NCI-H2029 (cell line): ENCODE results near the gene CLOCK.
"Not testable (repeated sequence)": the region's sequence is repeated elsewhere in the genome, so short reads cannot be mapped to it uniquely, and the experiment has no call there.

ENCODE experiments used
- DNase-seq: peaks from one replicate; lab custom pipeline; 2025; lab: John Stamatoyannopoulos, UW

Gene CLOCK, protein sequence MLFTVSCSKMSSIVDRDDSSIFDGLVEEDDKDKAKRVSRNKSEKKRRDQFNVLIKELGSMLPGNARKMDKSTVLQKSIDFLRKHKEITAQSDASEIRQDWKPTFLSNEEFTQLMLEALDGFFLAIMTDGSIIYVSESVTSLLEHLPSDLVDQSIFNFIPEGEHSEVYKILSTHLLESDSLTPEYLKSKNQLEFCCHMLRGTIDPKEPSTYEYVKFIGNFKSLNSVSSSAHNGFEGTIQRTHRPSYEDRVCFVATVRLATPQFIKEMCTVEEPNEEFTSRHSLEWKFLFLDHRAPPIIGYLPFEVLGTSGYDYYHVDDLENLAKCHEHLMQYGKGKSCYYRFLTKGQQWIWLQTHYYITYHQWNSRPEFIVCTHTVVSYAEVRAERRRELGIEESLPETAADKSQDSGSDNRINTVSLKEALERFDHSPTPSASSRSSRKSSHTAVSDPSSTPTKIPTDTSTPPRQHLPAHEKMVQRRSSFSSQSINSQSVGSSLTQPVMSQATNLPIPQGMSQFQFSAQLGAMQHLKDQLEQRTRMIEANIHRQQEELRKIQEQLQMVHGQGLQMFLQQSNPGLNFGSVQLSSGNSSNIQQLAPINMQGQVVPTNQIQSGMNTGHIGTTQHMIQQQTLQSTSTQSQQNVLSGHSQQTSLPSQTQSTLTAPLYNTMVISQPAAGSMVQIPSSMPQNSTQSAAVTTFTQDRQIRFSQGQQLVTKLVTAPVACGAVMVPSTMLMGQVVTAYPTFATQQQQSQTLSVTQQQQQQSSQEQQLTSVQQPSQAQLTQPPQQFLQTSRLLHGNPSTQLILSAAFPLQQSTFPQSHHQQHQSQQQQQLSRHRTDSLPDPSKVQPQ

DNA sequence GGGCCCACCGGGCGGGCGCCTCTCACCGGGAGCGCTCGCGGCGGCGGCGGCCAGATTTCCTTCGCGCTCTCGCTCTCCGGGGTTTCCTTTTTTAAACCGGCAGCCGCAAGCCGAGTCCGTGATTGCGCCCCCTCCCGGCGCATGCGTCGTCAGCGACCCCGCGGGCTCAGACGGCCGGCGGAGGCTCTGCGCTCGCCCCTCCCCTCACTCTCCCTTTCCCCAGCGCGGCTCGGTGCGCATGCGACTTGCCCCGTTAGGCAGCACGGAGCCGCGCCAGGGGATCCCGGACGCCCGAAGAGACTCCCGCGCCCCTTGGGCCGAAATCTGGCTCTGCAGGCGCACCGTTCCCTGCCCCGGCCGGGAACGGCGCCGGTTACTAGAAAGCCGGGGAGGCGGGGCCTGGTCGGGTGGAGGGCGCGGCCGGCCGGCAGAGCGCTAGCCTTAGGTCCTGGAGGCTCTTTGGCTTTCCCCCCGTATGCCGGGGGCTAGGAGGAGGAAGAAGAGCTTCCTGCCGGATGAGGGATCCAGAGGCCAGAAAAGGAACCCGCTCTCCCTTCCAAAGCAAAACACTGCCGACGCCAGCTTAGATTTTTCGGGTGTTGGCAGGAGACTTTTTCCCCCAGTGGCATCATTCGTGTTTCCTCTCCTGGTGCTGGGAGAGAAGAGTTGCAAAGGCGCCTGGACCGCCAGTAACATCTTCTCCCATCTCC lies at the start of gene CLOCK:
TSS of gene CLOCK (minus strand) at position 154 of the 710 bp plus-strand sequence. CDS start 64,124 bp downstream, outside the sequence.
- peak; percentile 62 for DNase-seq

DNA sequence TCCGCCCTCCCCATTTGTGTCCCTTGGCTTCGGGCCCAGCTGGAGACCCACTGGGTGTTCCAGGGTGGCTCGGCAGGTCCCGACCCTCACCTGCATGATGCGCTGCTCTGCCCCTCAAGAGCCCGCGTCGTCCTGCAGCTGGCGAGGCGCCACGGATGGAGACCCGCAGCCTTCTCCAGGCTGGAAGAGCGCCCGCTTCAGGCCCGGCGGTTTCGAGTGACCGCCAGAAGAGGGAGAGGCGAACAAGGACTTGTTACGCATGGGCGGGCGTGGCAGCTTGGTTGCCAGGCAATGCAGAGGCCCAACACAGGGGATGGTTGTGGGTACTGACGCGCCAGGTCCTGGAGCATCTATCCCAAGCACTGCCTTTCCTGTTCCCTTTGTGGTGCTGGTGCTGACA lies 45.3 kb upstream of the CLOCK start, which contains the start of gene PDCL2:
TSS of gene PDCL2 (minus strand) at position 232 of the 400 bp plus-strand sequence. CDS start at position 96, 136 bp downstream.
- peak; percentile 78 for DNase-seq

DNA sequence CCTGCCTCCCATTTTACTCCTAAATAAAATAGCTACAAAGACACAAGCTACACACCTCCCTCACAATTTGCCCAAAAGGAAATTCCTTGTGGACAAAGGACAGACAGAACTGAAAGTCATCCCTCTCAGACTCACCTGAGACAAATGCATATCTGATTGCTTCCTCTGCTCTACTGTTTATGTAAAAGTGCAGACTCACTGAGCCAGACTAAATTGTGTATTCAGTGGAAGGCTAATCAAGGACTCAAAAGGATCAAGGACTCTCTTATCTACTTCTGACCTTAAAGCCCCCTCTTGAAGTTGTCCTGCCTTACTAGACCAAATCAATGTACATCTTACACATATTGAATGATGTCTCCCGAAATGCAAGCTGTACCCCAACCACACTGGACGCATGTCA lies 41.5 kb upstream of the CLOCK start:
- DNase-seq: no peak

DNA sequence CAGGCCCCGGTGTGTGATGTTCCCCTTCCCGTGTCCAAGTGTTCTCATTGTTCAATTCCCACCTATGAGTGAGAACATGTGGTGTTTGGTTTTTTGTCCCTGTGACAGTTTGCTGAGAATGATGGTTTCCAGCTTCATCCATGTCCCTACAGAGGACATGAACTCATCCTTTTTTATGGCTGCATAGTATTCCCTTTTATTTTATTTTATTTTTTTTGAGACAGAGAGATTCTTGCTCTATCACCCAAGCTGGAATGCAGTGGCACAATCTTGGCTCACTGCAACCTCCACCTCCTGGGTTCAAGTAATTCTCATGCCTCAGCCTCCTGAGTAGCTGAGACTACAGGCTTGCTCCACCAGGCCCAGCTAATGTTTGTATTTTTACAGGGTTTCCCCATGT lies 36.1 kb upstream of the CLOCK start:
- DNase-seq: not testable (repeated sequence)

DNA sequence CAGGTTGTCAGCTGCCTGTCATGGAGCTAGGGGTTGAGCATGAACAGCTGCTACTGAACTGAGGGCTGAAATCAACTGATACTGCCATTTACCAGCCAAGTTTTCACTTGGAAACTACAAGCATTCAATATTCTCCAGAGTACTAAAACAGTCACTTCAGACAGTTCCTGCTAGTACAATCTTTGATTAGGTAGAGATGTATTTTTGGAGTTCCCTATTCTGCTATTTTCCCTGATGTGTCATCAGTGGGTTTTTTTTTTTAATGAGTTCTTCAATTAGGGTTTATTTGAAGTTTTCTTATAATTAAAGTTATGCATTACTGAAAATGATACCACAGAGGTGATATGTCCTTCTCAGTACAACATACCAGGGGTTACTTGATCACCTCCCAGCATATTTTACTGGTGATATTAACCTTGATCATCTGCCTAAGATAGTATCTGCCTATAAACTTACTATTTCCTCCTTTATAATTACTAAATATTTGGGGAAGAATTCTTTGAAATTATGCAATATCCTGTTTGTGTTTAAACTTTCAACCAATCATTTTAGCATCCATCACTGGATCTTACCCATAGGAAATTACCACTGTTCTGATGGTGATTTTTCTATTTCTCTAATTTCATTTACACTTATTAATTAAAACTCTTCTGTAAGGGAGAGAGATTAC lies 31.8 kb upstream of the CLOCK start:
- no peak for DNase-seq

DNA sequence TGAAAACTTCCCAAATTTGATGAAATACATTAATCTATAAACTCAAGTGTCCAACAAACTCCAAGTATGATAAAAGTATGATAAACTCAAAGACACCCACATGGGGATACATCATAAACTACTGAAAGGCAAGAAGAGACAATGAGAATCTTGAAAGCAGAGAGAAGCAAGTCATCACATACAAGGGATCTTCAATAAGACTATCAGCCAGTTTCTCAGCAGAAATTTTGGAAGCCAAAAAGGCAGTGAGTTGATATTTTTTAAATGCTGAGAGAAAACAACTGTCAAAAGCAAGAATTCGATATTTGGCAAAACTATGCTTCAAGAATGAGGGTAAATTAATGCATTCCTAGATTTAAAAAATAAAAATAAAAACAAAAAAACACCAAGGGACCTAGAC lies 28.8 kb upstream of the CLOCK start:
- no peak for DNase-seq

DNA sequence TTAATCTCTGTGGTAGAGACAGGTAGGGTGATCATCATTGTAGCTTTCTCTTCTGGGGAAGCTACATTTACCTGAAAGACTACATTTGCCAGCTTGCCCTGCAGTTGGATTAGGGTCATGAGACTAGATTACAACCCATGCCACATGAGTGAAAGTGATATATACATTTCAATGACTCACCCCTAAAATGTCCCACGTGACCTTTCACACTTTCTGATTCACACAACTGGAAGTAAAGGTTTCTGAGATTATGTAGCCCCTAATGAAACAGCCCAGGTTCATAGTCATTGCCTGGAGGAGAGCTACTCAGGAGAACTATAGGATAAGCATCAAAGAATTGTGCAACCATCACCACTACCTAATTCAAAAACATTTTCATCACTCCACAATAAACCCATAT lies 27.5 kb upstream of the CLOCK start:
- no peak for DNase-seq

DNA sequence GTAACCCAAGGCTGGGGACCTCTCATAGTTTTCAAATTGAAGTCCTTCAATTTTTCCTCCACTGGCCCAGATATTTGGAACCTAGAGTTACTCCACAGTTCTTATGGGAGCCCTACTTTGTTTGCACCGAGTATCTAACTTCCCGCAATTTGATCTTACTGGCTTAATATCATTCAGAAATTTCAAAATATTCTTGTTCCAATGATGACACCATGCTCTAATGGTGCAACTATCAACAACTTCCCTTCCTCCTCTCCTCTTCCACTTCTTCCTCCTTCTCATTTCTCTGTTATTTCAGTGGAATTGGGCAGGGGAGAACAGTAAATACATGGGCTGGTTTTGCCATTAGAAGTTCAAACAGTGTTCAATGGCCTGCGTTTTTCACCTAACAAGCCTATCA lies 25.1 kb upstream of the CLOCK start:
- DNase-seq: no peak

DNA sequence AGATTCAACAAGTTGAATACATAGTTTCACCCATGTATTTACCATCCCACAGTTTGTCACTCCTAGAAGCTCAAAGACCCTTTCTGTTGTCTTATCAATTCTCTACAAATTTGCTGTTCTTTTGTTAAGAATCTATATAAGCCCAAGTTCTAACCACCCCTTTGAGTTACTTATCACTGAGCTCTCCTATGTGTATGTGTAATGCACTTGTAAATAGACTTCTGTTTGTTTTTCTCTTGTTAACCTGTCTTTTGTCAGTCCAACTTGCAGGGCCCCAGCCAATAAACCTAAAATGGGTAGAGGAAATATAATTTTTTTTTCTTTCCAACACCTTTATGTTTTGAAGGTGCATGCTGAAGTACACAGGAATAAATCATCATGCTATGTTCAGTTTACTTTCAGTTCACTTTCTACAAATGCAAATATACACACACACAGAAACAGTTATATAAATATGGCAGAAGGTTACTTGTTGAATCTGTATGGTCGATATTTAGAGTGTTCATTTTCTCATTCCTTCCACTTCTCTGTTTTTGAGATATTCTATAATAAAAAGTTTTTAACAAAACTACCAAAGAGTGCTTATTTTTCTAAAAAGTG lies 22.3 kb upstream of the CLOCK start:
- no peak for DNase-seq

DNA sequence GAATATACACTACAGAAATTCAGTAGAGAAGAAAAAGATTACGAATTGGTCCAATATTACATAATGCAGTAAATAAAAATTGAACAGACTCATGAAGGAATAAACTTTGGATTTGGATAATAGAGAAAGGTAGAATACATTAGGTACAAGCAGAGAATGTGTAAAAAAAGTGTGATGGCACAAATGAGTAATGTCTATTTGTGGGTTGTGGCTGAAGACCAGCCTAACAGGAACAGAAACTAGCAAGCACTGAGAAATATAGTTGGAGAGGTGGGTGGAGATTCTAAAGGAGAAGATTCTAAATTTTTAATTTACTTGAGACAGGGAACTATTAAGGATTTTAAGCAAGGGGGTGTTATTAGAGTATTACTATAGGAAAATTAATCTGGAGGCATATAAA lies 15.2 kb upstream of the CLOCK start:
- no peak for DNase-seq

DNA sequence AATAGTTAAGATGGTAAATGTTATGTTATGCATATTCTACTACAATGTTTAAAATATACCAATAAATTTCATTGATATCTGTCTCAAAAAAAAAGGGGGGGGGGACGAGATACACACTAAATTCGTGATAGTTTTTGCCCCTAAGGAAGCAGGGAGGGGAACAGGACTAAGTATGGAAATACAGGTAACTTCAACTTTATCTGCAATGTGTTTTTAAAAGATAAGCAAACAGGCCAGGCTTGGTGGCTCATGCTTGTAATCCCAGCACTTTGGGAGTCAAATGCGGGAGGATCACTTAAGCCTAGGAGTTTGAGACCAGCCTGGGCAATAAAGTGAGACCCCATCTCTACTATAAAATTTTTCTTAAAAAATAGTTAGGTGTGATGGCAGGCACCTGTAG lies 13.4 kb upstream of the CLOCK start:
- no peak for DNase-seq

DNA sequence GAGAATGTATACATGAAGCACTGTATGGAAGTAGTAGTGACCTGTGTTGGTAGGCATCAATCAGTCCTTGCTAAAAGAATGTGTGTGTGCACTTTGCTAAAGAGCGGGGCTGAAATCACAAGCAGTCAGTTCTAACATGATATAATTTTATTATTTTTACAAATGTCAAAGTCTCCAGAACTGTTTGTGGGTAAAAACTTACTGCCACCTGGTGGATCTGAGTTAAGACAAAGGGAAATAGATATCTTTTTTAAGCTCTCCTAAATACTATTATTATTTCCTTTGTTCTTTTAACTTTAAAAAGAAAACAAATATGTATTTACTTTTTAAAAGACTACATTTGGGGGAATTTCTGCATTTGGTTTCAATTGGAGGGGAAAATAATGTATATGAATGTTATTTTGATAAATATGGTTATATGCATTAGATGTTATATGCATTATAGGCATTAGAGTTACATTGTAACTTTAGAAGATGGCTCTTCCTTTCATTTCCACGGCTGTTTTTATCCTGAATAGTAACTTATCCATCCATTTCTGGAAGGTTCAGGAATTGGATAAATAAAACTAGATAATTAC lies 7.8 kb upstream of the CLOCK start:
- no peak for DNase-seq

DNA sequence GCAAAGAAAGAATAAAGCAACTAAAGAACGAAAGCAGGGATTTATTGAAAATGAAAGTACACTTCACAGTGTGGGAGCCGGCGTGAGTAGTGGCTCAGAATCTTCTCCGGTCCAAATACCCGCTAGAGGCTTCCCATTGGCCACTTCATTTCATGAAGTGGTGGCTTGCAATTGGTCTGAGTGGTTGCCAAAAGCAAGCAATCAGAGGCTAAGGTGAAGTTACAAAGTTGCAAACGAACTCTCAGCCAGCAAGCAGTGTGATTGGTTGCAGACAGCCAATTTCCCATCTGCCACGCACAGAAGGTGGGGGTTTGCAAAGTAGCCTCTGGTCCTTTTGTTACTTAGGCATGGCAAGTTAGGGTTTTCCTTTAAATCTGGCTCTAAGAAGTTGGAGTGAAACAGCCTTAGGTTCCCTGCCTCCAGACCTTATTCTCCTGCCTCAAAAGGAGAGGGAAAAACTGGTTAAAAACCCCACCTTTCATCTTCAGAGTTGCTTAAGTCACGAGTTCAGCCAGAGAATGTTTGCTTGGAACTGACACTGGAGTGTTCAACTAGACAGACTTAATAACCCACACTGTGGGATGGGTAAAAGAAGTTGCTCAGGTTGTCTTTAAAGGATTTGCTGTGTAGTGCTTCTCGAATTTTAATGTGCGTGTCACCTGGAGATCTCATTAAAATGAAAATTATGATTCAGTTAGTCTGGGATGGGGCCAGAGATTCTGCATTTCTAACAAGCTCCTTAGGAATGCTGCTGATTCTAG lies 6.9 kb upstream of the CLOCK start:
- DNase-seq: no peak

DNA sequence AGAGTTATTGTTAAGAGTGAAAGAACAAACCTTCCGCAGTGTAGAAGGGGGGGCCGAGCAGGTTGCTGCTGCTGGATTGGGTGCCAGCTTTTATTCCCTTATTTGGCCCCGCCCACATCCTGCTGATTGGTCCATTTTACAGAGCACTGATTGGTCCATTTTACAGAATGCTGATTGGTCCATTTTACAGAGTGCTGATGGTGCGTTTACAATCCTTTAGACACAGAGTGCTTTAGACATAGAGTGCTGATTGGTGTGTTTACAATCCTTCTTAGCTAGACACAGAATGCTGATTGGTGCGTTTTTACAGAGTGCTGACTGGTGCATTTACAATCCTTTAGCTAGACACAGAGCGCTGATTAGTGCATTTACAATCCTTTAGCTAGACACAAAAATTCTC lies 5.3 kb upstream of the CLOCK start:
- not testable (repeated sequence) for DNase-seq

DNA sequence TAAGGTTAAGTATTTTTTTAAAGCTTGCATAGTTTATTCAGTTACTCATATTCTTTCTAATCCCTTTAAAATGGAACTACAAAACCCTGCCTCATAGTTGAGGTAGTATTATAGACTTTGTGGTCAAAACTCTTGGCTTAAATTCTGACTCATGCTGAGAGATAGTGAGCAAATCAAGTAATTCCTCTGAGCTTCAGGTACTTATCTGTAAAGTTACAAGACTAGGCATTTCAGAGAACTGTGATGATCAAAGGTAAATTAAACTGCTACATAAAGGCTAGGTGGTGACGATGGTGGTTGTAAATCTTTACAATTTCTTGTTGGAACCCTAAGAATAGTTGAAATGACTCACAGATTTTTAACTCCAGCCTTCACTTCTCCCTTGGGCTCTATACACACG lies 3.2 kb upstream of the CLOCK start:
- no peak for DNase-seq

DNA sequence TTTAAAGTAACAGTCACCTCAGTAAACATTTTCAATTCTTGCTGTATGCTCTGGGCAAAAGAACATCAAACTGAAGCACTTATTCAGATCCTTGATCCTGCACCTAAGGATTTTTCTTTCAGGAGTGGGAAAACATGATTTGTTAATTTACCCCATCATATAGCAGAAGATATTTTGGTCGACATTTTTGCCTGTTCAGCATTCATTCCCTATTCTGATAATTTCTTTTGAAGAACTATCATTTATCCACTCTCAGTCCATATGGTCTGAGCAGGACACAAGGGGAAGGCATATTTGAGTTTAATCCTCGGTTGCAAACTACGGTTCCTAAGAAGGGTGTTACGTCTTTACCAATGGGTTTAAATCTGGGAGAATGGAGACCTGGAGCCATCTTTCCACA lies 1.2 kb upstream of the CLOCK start:
- no peak for DNase-seq

DNA sequence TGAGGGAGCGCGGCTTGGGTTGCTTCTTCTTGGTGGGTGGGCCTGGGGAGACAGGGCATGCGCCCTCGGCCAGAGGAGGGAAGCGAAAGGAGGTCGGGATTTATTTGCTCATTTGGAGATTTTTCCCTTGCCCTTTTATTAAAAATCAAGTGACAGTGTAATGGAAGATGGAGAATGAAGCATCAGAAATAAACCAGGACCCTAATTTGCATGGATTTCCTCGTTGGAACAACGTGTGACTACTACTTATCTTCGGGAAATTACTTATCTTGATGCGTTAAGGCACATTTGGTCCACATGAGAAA lies 709 bp upstream of the CLOCK start:
- no peak for DNase-seq

DNA sequence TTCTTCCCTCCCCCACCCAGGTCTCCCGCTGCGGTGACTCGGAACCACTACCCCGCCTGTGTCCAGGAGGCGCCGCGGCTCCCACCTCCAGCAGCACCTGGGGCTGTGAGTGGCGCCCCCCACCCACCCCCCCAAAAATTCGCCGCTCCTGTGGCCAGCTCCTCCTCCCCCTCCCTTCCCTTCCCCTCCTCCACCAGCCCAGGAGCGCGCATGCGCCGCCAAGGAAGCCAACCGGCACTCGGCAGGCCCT lies 278 bp downstream of the CLOCK start:
- no peak for DNase-seq

DNA sequence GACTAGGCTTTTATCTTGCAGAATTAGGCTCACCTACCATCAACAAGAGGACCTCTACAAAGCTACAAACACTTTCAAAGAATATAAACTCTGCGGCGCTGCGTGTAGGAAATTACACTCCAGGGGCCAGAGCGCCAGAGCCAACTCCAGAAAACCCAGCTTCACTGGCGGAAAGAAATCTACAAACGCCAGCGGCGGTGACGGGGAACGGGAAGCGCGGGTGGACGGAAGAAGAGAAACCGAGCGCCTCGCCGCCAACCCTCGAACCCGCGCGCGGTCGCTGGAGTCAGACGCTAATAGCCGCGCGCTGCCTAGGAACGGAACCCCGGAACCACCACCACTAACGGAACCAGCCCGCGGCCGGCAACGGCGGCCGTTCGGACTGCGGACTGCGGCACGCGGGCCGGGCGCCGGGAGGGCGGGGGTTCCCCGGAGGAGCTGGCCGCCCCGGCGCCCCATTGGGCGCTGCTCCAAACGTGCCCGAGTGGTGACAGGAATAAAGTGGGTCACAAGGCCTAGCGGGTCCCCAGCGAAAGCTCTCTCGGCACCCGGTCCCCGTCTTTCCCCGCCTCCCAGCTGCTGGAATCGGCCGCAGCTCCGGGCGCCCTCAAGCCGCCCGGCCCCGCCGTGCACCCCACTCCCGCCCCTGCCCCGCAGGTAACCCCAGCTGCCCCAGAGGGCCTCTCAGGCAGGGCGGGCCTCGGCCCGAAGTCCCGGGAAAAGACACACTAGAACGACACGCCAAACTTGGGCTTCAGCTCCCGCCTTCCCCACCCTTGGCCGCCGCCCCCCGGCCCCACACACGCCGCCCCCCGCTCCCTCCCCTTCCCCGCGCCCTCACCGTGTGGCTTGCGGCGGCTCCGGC lies 836 bp downstream of the CLOCK start:
- DNase-seq: peak; percentile 62

DNA sequence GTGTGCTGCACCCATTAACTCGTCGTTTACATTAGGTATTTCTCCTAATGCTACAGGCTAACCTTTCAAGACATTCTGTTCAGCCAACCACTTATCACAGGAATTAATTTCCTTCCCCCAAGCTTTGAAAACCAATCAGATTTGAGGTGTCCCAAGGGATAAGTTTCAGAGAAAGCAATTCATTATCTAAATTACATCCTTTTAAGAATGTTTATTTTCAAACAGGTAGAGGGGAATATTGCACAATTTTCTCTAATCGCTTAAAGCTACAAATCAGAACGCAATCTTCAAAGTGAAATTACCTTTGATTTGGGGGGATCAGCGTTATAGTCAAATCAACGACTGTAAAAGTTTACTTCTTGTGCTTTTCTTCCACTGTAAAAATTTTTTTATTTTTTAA lies 1.6 kb downstream of the CLOCK start:
- DNase-seq: no peak
